H1 (cell line): ENCODE results near the gene ZMAT5. TPM values are rescaled to one million over a fixed set of nuclear protein-coding genes. Genes with fewer than 3 reads are reported as not detected.

Source experiments
- ASH2L ChIP-seq: fragments of 200-600, 300-600 bp; sonication (generic); IDR thresholded peaks from one replicate; pipeline ENCODE4 v1.7.1; 2017; ENCODE audit warnings: low read length
- CBX5 ChIP-seq: fragments of 300-800, 300-1000 bp; sonication (generic); IDR thresholded peaks from 2 replicates; pipeline ENCODE4 v1.7.1; 2016; ENCODE audit warnings: antibody characterized with exemption, low read length, low read depth
- CHD2 ChIP-seq: IDR thresholded peaks from 2 replicates; pipeline ENCODE4 v1.6.1; 2012; ENCODE audit warnings: low read length, improper control_type of control experiment
- CREB1 ChIP-seq: IDR thresholded peaks from 2 replicates; pipeline ENCODE4 v1.6.1; 2012; ENCODE audit warnings: inconsistent platforms
- CTBP2 ChIP-seq: IDR thresholded peaks from 2 replicates; pipeline ENCODE4 v1.7.0; 2011; ENCODE audit warnings: borderline replicate concordance, mild to moderate bottlenecking, moderate library complexity, mixed read lengths, low read length; ENCODE audit not compliant: insufficient read depth, insufficient read length
- GABPA ChIP-seq: IDR thresholded peaks from 2 replicates; pipeline ENCODE4 v1.6.1; 2011; ENCODE audit warnings: mild to moderate bottlenecking, low read length, moderate library complexity, borderline replicate concordance; ENCODE audit not compliant: insufficient read depth
- HDAC6 ChIP-seq: IDR thresholded peaks from one replicate; pipeline ENCODE4 v1.7.1; 2012; ENCODE audit warnings: low read depth, mild to moderate bottlenecking, inconsistent platforms, low read length, moderate library complexity
- JUN ChIP-seq: IDR thresholded peaks from 2 replicates; pipeline ENCODE4 v1.6.1; 2011; ENCODE audit warnings: low read depth, mild to moderate bottlenecking, improper control_type of control experiment, low read length
- JUND ChIP-seq: IDR thresholded peaks from 2 replicates; pipeline ENCODE4 v1.6.1; 2011; ENCODE audit warnings: mild to moderate bottlenecking, improper control_type of control experiment, low read length
- KDM1A ChIP-seq: fragments of 200-600, 300-600 bp; sonication (generic); IDR thresholded peaks from 2 replicates; pipeline ENCODE4 v1.7.1; 2016; ENCODE audit warnings: mild to moderate bottlenecking, low read length, borderline replicate concordance
- KDM4A ChIP-seq: IDR thresholded peaks from one replicate; pipeline ENCODE4 v1.7.1; 2012; ENCODE audit warnings: low read depth, mild to moderate bottlenecking, moderate library complexity, low read length, inconsistent platforms; ENCODE audit not compliant: severe bottlenecking
- MAX ChIP-seq: IDR thresholded peaks from 2 replicates; pipeline ENCODE4 v1.6.1; 2012; ENCODE audit warnings: inconsistent platforms
- NANOG ChIP-seq: IDR thresholded peaks from 2 replicates; pipeline ENCODE4 v1.6.1; 2011; ENCODE audit warnings: low read length, low read depth, mild to moderate bottlenecking, inconsistent platforms; ENCODE audit not compliant: insufficient read depth, poor library complexity, severe bottlenecking
- RAD21 ChIP-seq, 2 experiments: IDR thresholded peaks in 1 of 2; conservative IDR thresholded peaks in 1 of 2; 2 replicates each; pipeline ENCODE4 v1.6.1; 2011; ENCODE audit warnings: low read depth in 2 of 2, low read length in 2 of 2, improper control_type of control experiment in 1 of 2, inconsistent platforms in 1 of 2, mild to moderate bottlenecking in 1 of 2, moderate library complexity in 1 of 2
- RBBP5 ChIP-seq: IDR thresholded peaks from 2 replicates; pipeline ENCODE4 v1.7.1; 2012; ENCODE audit warnings: low read depth, mild to moderate bottlenecking, inconsistent platforms, low read length, moderate library complexity, borderline replicate concordance
- RXRA ChIP-seq: IDR thresholded peaks from 2 replicates; pipeline ENCODE4 v1.6.1; 2011; ENCODE audit warnings: low read depth, mild to moderate bottlenecking, low read length, moderate library complexity; ENCODE audit not compliant: insufficient read depth
- SIN3A ChIP-seq, 2 experiments: IDR thresholded peaks in 1 of 2; conservative IDR thresholded peaks in 1 of 2; 2 replicates each; pipeline ENCODE4 v1.6.1; 2011 to 2012; ENCODE audit warnings: low read length in 2 of 2, improper control_type of control experiment in 1 of 2, low read depth in 1 of 2, mild to moderate bottlenecking in 1 of 2
- SIRT6 ChIP-seq: IDR thresholded peaks from one replicate; pipeline ENCODE4 v1.7.1; 2012; ENCODE audit warnings: low read length, inconsistent platforms
- SIX5 ChIP-seq: IDR thresholded peaks from 2 replicates; pipeline ENCODE4 v1.6.1; 2011; ENCODE audit warnings: mild to moderate bottlenecking, low read depth, low read length
- TAF1 ChIP-seq: IDR thresholded peaks from 2 replicates; pipeline ENCODE4 v1.6.1; 2011; ENCODE audit warnings: mild to moderate bottlenecking, low read depth, low read length
- TBP ChIP-seq: IDR thresholded peaks from 2 replicates; pipeline ENCODE4 v1.6.1; 2011; ENCODE audit warnings: low read depth, low read length, improper control_type of control experiment
- TEAD4 ChIP-seq: IDR thresholded peaks from 2 replicates; pipeline ENCODE4 v1.6.1; 2012; ENCODE audit warnings: low read depth, low read length, inconsistent platforms, mixed read lengths
- YY1 ChIP-seq: IDR thresholded peaks from 2 replicates; pipeline ENCODE4 v1.6.1; 2011; ENCODE audit warnings: low read depth, mild to moderate bottlenecking, low read length
- ZNF274 ChIP-seq: IDR thresholded peaks from 2 replicates; pipeline ENCODE4 v1.7.0; 2012; ENCODE audit warnings: low read length, borderline replicate concordance; ENCODE audit errors: extremely low read depth
- polyA plus RNA-seq, 7 experiments: library from polyadenylated mRNA; depleted of rRNA in 3 of 7; stranded (reverse) in 5 of 7; unstranded in 2 of 7; fragments of >200 nt in 5 of 7; fragments of 200-250 nt in 2 of 7; gene quantifications; 1 replicate in 5 of 7; 2 replicates in 1 of 7; 4 replicates in 1 of 7; pipeline versions ENCODE4 v1.2.1 to v1.2.3, GENCODE V29; 2011 to 2013; ENCODE audit warnings: missing spikeins in 2 of 7, mixed read lengths in 2 of 7
- total RNA-seq: library from RNA; stranded (reverse); fragmentation: NEBNext Ultra II Directional; extraction: Animal tissue kit (Norgen Biotek cat#: 25700); gene quantifications from 2 replicates; pipeline ENCODE4 v1.2.1, GENCODE V29; 2021
- TF ChIP-seq, protein P1 (sequence below): IDR thresholded peaks from 2 replicates; pipeline ENCODE4 v1.6.1; 2012; ENCODE audit warnings: low read length, inconsistent platforms

The ZMAT5 gene
- total and polyA plus RNA-seq, 2 of the 8 experiments (the other 6 are each of a cell fraction or from before 2014, with no cell fraction given) = 14.0 to 38.3 TPM

GRCh38 chr22:29689880-29690213 is 77.0 kb downstream of the ZMAT5 start (continued):
- TF ChIP-seq YY1 (0 out of 2 replicates have a peak, but pooled peaks have one; percentile 36), NANOG (no peak), TEAD4 (no peak), CBX5 (no peak), RAD21 (IDR thresholded peaks at IDR 0.05 in 1 of 2, conservative IDR thresholded peaks at IDR 0.05 in 1 of 2; ENCODE audit: low read depth in 2 of 2, low read length in 2 of 2) (peak; percentile 73 to 81), TAF1 (no peak), TBP (no peak), SIRT6 (no peak), KDM4A (no peak), SIN3A (conservative IDR thresholded peaks at IDR 0.05 in 1 of 2, IDR thresholded peaks at IDR 0.05 in 1 of 2; ENCODE audit: low read depth in 1 of 2, low read length in 2 of 2) (no peak), CTBP2 (no peak), SIX5 (no peak), CREB1 (peak; percentile 36), GABPA (peak; percentile 55; the same call in 1 of the 2 replicates), HDAC6 (no peak), ZNF274 (no peak), RXRA (no peak), MAX (peak; percentile 48; the same call in 1 of the 2 replicates), JUN (no peak), JUND (0 out of 2 replicates have a peak, but pooled peaks have one; percentile 13), RBBP5 (no peak), KDM1A (no peak), ASH2L (no peak), CHD2 (no peak)
- TF ChIP-seq, protein P1, sequence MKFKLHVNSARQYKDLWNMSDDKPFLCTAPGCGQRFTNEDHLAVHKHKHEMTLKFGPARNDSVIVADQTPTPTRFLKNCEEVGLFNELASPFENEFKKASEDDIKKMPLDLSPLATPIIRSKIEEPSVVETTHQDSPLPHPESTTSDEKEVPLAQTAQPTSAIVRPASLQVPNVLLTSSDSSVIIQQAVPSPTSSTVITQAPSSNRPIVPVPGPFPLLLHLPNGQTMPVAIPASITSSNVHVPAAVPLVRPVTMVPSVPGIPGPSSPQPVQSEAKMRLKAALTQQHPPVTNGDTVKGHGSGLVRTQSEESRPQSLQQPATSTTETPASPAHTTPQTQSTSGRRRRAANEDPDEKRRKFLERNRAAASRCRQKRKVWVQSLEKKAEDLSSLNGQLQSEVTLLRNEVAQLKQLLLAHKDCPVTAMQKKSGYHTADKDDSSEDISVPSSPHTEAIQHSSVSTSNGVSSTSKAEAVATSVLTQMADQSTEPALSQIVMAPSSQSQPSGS = 0 out of 2 replicates have a peak, but pooled peaks have one; percentile 21
